Measurements from ENCODE around the gene HEY2.
"Not testable (repeated sequence)": the region's sequence is repeated elsewhere in the genome, so short reads cannot be mapped to it uniquely, and the experiment has no call there.

Gene HEY2

DNA sequence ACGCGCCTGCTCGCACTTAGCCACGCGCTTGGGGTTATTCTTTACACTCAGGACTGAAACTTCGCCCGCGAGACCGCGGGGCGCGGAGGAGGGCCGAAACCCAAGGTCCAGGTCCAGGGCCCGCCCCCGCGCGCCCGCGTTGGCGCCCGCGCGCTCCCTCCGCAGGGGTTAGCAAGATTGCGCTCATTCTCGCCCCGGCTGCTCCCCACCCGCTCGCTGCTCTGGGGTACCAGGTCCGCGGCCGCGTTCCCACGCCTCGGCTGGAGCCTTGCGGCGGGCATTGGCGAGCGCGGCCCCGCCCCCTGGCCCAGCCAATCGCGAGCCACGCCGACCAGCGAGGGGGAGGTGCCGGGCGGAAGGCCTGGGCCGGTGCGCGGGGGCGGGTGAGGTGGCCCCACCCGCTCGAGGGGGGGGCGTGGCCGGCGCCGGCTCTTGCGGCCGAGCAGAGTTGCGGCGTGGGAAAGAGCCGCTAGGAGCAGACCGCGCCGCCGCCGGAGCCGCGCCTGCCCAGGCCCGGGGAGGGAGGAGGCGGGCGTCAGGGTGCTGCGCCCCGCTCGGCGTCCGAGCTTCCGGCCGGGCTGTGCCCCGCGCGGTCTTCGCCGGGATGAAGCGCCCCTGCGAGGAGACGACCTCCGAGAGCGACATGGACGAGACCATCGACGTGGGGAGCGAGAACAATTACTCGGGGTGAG, at the start of gene HEY2:
TSS of gene HEY2 (plus strand) at position 460 of the 692 bp plus-strand sequence. CDS start at position 605, 145 bp downstream.
- Histone ChIP-seq H3K4me3 (ENCODE audit: low read length) (peak within 1 kb of the TSS; percentile 85), H3K27me3 (replicated peaks; ENCODE audit: control insufficient read depth, insufficient read depth, low read length) (peaks cover 21% of the 10 kb centered on the region), H3K9me3 (ENCODE audit: control insufficient read depth, low read length) (no peaks in the 10 kb centered on the region), H3K4me1 (ENCODE audit: control insufficient read depth, insufficient read depth, low read length) (peaks cover 22% of the 10 kb centered on the region), H3K36me3 (ENCODE audit: control insufficient read depth, insufficient read depth, low read length, severe bottlenecking) (no peaks in the 10 kb centered on the region), H3K9ac (ENCODE audit: low read length) (peak within 1 kb of the TSS; percentile 76)
- DNase-seq (ENCODE audit: low read depth) = peak; percentile 95

DNA sequence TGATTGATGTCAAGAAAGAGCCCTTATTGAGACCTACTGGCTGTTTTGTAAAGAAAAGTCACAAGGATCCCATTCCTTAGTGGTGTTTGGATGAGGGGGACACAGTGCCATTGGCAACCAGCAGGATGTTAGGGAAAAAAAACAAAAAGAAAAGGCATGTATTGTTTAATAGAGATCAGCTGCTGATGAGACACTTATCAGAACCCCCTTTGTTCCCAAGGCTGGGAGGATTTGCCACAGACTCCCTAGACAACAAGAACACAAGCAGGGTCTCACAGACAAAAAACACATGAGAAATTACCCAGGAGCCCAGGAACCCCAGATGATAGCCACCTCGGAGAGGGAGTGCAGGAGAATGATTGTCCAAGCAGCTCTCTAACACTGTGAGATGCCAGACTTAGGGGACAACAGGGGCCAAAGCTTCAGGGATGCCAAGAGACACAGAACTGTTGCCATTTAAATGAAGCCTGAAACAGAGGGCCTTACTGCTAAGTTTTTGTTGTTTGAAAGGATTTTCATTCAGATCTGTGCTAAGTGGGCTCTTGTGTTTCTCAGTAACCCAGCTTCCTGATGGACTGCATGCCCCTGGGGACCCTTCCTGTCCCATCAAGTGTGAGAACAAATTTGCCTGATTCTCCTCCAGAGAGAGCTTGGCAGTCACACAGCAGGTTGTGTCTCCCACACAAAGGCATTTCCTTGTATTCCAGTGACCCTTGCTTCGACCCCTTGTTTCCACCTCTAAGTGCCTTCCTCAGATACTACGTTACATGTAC, 48.7 kb upstream of the HEY2 start:
- H3K9ac ChIP-seq (ENCODE audit: low read length) = no peak overlapping the region
- DNase-seq (ENCODE audit: low read depth) = no peak
- H3K9me3 ChIP-seq (ENCODE audit: control insufficient read depth, low read length) = no peaks in the 10 kb centered on the region
- no peak overlapping the region for H3K4me3 ChIP-seq (ENCODE audit: low read length)
- H3K4me1 ChIP-seq (ENCODE audit: control insufficient read depth, insufficient read depth, low read length) = no peaks in the 10 kb centered on the region
- no peaks in the 10 kb centered on the region for H3K27me3 ChIP-seq (replicated peaks; ENCODE audit: control insufficient read depth, insufficient read depth, low read length)
- no peaks in the 10 kb centered on the region for H3K36me3 ChIP-seq (ENCODE audit: control insufficient read depth, insufficient read depth, low read length, severe bottlenecking)

DNA sequence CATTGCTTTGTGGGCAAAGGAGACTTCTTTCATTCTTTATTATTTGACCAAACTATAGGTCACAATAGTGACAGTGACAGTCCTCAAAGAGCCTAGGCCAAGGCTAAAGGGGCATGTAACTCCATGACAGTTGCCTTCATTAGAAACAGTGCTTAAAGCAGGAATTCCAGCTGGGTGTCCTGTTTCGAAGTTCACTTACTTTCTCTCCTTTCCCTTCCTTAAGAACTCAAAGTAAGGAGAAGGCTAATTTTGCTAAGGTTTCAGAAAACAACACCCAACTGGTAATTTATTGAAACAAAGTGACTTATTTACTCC, 48.1 kb upstream of the HEY2 start:
- Histone ChIP-seq H3K4me3 (ENCODE audit: low read length) (no peak overlapping the region), H3K9me3 (ENCODE audit: control insufficient read depth, low read length) (no peaks in the 10 kb centered on the region), H3K27me3 (replicated peaks; ENCODE audit: control insufficient read depth, insufficient read depth, low read length) (no peaks in the 10 kb centered on the region), H3K4me1 (ENCODE audit: control insufficient read depth, insufficient read depth, low read length) (no peaks in the 10 kb centered on the region), H3K36me3 (ENCODE audit: control insufficient read depth, insufficient read depth, low read length, severe bottlenecking) (no peaks in the 10 kb centered on the region), H3K9ac (ENCODE audit: low read length) (no peak overlapping the region)
- no peak for DNase-seq (ENCODE audit: low read depth)

DNA sequence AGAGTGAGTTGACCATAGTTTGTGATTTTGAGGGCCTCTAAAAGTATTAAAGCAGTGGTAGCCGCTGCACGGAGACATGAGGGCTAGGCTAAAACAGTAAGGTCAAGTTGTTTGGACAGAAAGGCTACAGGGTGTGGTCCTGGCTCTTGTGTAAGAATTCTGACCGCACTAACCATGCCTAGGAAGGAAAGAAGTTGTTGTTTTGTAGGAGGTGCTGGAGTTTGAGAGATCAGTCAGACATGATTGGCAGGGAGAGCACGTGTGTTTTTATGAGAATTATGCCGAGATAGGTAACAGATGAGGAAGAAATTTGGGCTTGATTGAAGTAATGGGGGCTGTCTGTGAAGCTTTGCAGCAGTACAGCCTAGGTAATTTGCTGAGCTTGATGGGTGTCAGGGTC, 45.5 kb upstream of the HEY2 start:
- not testable (repeated sequence) for H3K9me3 ChIP-seq (ENCODE audit: control insufficient read depth, low read length); H3K36me3 ChIP-seq (ENCODE audit: control insufficient read depth, insufficient read depth, low read length, severe bottlenecking); H3K4me3 ChIP-seq (ENCODE audit: low read length); H3K27me3 ChIP-seq (replicated peaks; ENCODE audit: control insufficient read depth, insufficient read depth, low read length); H3K9ac ChIP-seq (ENCODE audit: low read length); H3K4me1 ChIP-seq (ENCODE audit: control insufficient read depth, insufficient read depth, low read length); DNase-seq (ENCODE audit: low read depth)

DNA sequence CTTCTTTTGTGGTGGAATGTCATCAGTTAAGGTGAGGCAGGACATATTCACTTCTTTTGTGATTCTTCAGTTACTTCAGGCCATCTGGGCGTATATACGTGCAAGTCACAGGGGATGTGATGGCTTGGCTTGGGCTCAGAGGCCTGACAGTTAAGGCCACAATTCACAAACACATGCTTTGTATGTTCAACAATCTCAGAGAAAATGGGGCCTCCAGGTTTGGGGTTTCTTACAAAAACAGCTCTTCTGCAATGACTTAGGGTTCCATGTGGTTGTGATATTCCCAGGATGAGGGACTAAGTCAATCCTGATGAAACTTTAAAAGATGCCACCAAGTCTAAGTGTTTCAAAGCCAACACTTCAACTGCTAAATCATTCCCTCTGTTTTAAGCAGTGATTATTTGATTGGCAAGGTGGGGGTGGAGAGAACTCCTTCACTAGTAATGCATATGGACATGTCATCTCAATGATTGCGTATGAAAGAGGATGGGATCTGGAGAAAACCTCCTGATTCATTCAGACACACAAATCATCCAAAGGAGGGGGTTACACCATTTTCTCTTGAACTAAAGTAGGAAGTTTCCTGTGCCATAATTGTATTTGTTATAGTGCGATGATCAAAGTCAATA, 41.7 kb upstream of the HEY2 start:
- H3K4me1 ChIP-seq (ENCODE audit: control insufficient read depth, insufficient read depth, low read length) = no peaks in the 10 kb centered on the region
- H3K36me3 ChIP-seq (ENCODE audit: control insufficient read depth, insufficient read depth, low read length, severe bottlenecking) = no peaks in the 10 kb centered on the region
- H3K9me3 ChIP-seq (ENCODE audit: control insufficient read depth, low read length) = peaks cover 26% of the 10 kb centered on the region
- H3K27me3 ChIP-seq (replicated peaks; ENCODE audit: control insufficient read depth, insufficient read depth, low read length) = no peaks in the 10 kb centered on the region
- no peak overlapping the region for H3K9ac ChIP-seq (ENCODE audit: low read length)
- no peak for DNase-seq (ENCODE audit: low read depth)
- H3K4me3 ChIP-seq (ENCODE audit: low read length) = no peak overlapping the region

DNA sequence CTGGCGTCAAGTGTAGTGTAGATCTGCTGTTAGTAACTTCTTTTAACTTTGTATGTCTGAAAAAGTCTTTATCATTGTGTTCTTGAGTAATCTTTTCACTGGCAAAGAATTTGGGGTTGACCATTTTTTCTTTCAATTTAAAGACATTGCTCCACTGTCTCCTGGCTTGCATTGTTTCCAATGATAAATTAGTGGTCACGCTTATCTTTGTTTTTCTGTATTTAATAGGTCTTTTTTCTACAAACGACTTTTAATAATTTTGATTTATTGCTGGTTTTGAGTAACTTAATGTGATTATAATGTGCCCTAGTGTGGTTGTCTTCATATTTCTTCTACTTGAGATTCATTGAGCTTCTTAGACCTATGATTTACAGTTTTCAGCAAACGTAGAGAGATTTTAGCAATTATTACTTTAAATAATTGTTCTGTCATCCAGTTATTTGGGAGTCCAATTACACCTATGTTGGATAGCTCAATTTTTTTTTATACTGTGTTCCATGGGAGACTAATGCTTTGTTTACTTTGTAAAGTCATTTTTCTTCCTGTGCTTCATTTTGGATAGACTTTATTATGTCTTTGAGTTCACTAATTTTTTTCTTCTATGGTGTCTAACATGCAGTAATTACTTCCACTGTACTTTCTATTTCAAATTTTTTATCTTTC, 38.3 kb upstream of the HEY2 start:
- no peak overlapping the region for H3K4me3 ChIP-seq (ENCODE audit: low read length)
- no peaks in the 10 kb centered on the region for H3K27me3 ChIP-seq (replicated peaks; ENCODE audit: control insufficient read depth, insufficient read depth, low read length)
- no peak for DNase-seq (ENCODE audit: low read depth)
- H3K36me3 ChIP-seq (ENCODE audit: control insufficient read depth, insufficient read depth, low read length, severe bottlenecking) = no peaks in the 10 kb centered on the region
- H3K9me3 ChIP-seq (ENCODE audit: control insufficient read depth, low read length) = peaks cover 26% of the 10 kb centered on the region
- no peak overlapping the region for H3K9ac ChIP-seq (ENCODE audit: low read length)
- no peaks in the 10 kb centered on the region for H3K4me1 ChIP-seq (ENCODE audit: control insufficient read depth, insufficient read depth, low read length)

DNA sequence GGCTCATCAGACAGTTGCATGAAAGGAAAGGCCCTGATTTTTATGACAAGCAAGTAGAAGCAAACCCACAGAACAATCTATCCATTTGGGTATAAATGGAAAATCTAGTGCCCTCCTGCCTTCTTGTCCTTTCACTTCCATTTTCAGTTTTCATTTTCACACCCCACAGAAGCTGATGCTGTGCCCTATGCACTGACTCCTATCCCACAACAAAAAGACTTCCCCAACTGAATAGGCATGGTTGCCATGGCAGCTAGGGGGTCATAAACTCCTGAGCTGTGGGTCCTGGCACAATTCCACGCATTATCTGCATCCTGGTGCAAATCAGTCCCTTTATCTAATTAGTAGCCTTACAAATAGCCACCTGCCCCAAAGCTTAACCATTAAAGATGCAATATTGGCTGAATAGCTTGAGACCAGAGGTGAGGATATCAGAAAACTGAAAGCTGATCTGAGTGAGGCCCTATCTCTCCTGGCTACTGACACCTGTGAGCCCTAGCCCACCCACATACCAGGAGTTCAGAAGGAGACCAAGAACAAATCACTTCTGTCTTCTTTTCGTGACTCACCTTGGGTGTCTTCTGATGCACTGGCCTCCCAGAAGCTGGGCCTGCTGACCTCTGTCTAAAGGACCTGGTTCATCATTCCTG, 34.9 kb upstream of the HEY2 start:
- H3K9ac ChIP-seq (ENCODE audit: low read length) = no peak overlapping the region
- H3K4me3 ChIP-seq (ENCODE audit: low read length) = no peak overlapping the region
- no peaks in the 10 kb centered on the region for H3K36me3 ChIP-seq (ENCODE audit: control insufficient read depth, insufficient read depth, low read length, severe bottlenecking)
- no peak for DNase-seq (ENCODE audit: low read depth)
- no peaks in the 10 kb centered on the region for H3K27me3 ChIP-seq (replicated peaks; ENCODE audit: control insufficient read depth, insufficient read depth, low read length)
- H3K9me3 ChIP-seq (ENCODE audit: control insufficient read depth, low read length) = peaks cover 26% of the 10 kb centered on the region
- no peaks in the 10 kb centered on the region for H3K4me1 ChIP-seq (ENCODE audit: control insufficient read depth, insufficient read depth, low read length)

DNA sequence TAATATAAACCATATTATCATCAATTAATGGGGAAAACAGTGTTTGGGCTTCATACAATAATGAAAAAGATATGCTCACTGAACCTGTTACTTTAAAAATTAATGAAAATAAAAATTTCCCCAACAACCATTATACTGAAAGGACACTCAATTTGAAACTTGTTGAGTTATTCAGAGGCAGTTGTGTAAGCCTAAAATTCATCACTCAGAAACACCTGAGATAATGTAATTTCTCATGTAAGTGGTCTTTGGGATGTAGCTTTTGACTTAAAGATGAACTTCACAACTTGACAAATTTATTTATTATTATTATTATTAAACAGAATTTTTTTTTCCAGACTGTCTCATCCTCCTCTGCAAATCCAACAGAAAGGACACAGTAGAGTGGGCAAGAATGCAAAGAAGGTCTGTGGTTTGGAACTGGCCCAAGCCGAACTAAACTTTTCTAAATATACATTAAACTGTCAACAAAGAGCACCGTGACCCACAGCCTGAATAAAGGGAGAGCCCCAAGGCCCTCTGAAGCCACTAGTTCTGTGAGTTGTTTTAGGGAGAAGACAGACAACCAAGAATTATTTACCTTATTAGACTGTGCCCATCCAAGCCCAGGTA, 32.2 kb upstream of the HEY2 start:
- Histone ChIP-seq H3K36me3 (ENCODE audit: control insufficient read depth, insufficient read depth, low read length, severe bottlenecking) (no peaks in the 10 kb centered on the region), H3K4me3 (ENCODE audit: low read length) (no peak overlapping the region), H3K9me3 (ENCODE audit: control insufficient read depth, low read length) (peaks cover 2% of the 10 kb centered on the region), H3K9ac (ENCODE audit: low read length) (no peak overlapping the region), H3K27me3 (replicated peaks; ENCODE audit: control insufficient read depth, insufficient read depth, low read length) (no peaks in the 10 kb centered on the region), H3K4me1 (ENCODE audit: control insufficient read depth, insufficient read depth, low read length) (no peaks in the 10 kb centered on the region)
- DNase-seq (ENCODE audit: low read depth) = no peak

DNA sequence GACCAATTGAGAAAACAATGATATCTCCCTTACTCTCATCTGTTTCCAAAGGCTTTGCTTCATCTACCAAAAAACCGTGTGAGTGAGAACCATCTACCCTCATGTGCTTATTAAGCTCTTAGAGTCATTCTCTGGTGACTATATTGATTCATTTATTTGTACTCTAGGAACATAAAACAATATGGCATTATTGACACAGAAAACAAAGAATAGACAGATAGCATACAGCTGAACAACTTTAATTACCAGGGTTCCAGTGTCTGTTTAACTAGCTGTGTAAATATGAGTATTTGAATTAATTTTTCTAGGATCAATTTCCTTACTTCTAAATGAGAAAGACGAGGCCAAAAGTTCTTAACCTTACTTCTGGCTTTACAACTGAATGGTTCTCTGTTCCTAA, 31.3 kb upstream of the HEY2 start:
- Histone ChIP-seq H3K9me3 (ENCODE audit: control insufficient read depth, low read length) (no peaks in the 10 kb centered on the region), H3K4me1 (ENCODE audit: control insufficient read depth, insufficient read depth, low read length) (no peaks in the 10 kb centered on the region), H3K27me3 (replicated peaks; ENCODE audit: control insufficient read depth, insufficient read depth, low read length) (no peaks in the 10 kb centered on the region), H3K36me3 (ENCODE audit: control insufficient read depth, insufficient read depth, low read length, severe bottlenecking) (no peaks in the 10 kb centered on the region), H3K4me3 (ENCODE audit: low read length) (no peak overlapping the region), H3K9ac (ENCODE audit: low read length) (no peak overlapping the region)
- DNase-seq (ENCODE audit: low read depth) = no peak

DNA sequence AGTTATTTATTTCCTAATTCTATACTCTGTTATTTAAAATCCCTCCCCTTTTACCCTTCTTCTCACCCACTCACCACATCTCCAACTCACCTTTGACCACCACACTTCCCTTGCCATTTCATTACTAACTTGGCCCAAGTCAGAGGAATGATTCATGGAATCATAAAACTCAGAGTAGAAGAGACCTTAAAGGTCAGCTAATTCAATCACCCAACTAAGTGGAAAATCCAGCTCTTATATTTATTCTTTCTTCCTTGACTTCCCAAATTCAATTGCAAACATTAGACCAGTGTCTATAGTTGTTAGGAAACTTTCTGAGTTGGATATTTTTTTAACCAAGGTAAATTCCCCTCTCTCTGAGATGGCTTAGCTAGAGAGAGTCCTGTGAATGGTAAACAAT, 26.5 kb upstream of the HEY2 start:
- Histone ChIP-seq H3K36me3 (ENCODE audit: control insufficient read depth, insufficient read depth, low read length, severe bottlenecking) (no peaks in the 10 kb centered on the region), H3K9me3 (ENCODE audit: control insufficient read depth, low read length) (no peaks in the 10 kb centered on the region), H3K4me1 (ENCODE audit: control insufficient read depth, insufficient read depth, low read length) (no peaks in the 10 kb centered on the region), H3K9ac (ENCODE audit: low read length) (no peak overlapping the region), H3K27me3 (replicated peaks; ENCODE audit: control insufficient read depth, insufficient read depth, low read length) (no peaks in the 10 kb centered on the region), H3K4me3 (ENCODE audit: low read length) (no peak overlapping the region)
- DNase-seq (ENCODE audit: low read depth) = no peak

All from adipocyte (in vitro differentiated cells).